GM21515 (cell line): ENCODE data around the gene NUDT16.
A peak's percentile ranks its signal among the peaks of the same experiment; 100 is the strongest.
"Not testable (repeated sequence)": the region's sequence is repeated elsewhere in the genome, so short reads cannot be mapped to it uniquely, and the experiment has no call there.

Experiments
- ATAC-seq: cut with Tn5 transposase; IDR thresholded peaks from one replicate; pipeline ENCODE4 v1.9.1; 2021; ENCODE audit not compliant: unreplicated experiment

The NUDT16 gene

GRCh38 chr3:131381445-131382291 is at the start of gene NUDT16:
NUDT16 (plus strand) TSS chr3:131381774; CDS start chr3:131381805, 31 bp downstream.
- ATAC-seq = peak; percentile 99

- no peak for ATAC-seq
These were observed 42.5 kb upstream of the NUDT16 start for GRCh38 chr3:131338948-131339640.

- no peak for ATAC-seq
These were observed 39.8 kb upstream of the NUDT16 start for GRCh38 chr3:131341761-131342160.

DNA sequence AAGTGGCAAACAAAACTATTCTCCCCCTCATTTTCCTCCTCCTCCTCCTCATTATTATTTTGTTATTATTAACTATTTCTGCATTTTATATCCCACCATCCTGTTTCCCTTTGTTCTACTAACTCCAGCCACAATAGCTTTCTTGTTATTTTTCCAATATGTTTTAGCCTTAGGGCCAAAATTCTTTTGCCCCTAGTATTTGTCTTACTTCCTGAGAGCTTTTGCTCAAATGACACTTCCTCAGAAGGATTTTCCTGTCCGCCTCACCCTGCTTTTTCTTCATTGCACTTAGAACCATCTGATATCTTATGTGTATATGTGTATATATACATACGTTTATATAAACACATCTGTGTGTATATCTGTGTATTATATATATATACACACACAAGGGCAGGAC is 32.7 kb upstream of the NUDT16 start:
- no peak for ATAC-seq

DNA sequence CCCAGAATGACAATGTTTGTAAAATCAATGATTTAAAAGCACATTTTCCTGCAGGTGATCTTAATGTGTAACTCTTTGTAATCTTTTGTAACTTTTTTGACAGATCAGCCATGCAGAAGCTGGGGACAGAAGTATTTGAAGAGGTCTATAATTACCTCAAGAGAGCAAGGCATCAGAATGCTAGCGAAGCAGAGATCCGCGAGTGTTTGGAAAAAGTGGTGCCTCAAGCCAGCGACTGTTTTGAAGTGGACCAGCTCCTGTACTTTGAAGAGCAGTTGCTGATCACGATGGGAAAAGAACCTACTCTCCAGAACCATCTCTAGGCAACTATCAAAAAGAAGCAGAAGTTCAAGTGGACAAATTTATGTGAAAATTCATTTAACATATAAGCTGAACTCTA is 32.1 kb upstream of the NUDT16 start:
- ATAC-seq = no peak

DNA sequence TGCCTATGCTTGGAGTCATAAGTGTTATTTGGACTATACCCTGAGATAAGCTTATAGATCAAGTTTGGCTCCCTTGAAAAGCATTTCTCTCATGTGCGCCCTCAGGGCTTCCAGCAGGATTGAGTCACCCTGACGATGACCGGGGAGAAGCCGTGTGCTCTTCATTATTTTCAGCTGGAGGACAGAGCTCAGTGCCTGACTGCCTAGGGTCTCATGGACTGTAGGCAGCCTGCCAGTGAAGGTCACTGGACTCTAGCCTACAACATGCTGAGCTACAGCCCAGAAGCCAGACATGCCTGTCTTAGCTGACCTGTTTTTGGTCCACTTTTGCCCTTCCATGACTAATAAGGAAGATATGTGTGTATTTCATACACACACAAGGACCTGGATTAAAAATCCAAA is 31.6 kb upstream of the NUDT16 start:
- no peak for ATAC-seq

- ATAC-seq = no peak
These were observed 31.1 kb upstream of the NUDT16 start for GRCh38 chr3:131350506-131350905.

GRCh38 chr3:131353016-131353877 is 28.3 kb upstream of the NUDT16 start:
- ATAC-seq = no peak

- ATAC-seq = no peak
These were observed 27.6 kb upstream of the NUDT16 start for GRCh38 chr3:131353986-131354385.

DNA sequence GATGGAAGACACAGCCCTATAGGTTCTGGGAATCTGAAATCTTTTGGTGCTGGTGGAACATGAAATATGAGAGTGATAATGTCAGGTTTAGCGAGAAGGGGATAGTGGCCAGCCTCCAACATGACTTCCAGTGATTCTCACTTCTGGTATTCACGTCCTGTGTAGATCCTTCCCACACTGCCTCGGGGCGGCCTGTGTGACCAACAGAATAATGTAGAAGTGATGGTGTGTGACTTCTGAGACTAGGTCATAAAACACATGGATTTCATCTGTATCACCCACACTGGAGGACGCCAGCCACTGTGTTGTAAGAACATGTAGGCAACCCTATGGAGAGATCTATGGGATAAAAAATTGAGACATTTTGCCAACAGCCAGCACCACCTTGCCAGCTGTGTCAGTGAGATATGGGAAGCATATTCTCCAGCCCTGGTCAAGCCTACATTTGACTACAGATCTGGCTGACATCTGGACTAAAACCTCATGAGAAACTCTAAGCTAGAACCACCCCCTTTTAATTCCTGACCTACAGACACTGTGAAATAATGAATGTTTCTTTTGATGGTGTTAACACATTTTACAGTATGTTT is 25.5 kb upstream of the NUDT16 start:
- no peak for ATAC-seq

- ATAC-seq = no peak
These were observed 24.3 kb upstream of the NUDT16 start for GRCh38 chr3:131357275-131357674.

GRCh38 chr3:131360191-131360755 is 21.3 kb upstream of the NUDT16 start:
- no peak for ATAC-seq

GRCh38 chr3:131361066-131361463 is 20.5 kb upstream of the NUDT16 start:
- not testable (repeated sequence) for ATAC-seq

DNA sequence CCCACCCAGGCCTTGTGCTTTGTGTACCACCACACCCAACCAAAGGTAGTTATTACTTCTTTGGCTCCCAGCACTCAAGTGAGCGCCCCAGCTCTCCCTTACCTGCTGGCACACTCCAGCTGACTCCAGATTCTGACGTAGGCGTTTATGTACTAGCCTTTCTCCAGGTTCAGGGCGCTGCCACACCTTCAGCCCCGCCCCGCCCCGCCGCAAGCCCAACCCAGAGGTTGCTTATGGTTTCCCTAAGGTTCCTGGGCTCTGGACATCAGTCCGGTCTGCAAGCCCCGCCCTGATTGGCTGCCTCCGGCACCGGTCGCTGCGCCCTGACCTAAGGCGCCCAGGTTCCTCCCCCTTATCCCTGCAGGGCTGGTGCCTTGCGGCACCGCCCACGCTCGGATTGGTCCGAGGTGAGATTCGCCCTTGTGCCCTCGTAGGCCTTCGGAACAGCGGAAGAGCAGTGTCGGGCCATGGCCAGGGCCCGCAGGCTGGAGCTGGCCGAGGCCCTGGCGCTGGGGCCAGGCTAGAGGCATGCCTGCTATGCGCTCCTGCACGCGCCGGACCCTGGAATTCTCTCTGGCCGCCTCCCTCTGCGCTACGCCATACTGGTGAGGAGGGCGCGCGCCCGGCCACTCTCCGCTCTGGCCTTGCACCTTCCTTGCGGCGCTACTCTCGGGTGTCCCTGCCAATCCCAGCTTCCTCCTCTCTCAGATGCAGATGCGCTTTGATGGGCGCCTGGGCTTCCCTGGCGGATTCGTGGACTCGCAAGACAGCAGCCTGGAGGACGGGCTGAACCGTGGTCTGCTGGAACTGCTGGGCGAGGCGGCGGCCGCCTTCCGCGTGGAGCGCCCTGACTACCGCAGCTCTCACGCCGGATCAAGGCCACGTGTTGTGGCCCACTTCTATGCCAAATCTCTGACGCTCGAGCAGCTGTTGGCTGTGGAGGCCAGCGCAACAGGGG is 19.8 kb upstream of the NUDT16 start:
- ATAC-seq = peak; percentile 89

GRCh38 chr3:131363275-131363674 is 18.3 kb upstream of the NUDT16 start:
- ATAC-seq = no peak

DNA sequence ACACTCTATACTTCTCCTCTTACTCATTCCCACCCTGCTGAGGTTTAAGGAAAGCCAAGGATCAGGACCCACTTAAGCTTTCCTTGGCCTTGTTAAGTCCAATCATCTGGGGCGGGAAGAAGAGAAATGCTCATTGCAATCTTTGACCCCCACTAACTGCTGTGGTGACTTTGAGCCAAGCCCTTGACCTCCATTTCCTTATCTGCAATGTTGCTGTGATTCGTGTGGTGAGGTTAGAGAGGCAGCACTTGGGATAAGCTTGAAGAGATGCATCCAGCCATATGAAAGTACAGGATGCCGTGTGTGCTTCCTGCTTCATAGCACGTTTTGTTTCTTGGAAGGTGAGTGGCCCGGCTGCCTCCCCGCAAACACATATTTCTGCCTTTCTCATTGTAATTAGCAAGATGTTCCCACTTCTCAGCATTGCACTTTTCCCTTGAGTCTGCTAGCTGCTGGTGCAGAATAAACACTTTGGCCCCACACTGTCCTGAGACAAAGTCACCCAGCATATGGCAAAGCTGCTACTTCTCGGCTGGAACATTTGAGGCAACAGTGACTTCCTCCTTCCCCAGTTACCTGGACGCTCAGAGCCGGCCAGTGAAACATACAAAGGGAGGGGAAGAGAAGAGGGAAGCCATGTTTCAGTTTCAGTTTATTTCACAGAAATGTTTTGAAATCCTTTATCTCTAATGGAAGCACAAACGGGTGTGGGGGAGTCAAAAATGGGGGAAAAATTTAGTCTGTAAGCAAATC is 10.5 kb upstream of the NUDT16 start:
- ATAC-seq = no peak

DNA sequence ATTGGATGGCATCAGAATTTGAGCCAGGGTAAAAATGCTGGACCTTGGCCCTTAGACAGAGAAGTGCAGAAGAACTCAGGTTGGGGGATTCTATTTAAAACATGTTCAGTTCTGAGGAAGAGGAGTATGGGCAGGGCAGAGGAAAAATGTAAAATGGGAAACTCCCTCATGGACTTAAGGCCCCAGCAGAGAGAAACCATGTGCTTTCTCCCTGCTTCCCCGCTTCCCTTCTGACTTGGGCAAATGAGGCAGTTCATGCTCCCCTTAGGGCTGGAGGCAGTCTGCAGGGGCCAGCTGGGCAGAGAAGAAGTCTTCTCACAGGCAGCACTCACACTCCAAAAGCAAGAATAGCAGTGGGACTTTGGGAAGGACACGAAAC is 9.9 kb upstream of the NUDT16 start:
- no peak for ATAC-seq

GRCh38 chr3:131374741-131375140 is 6.8 kb upstream of the NUDT16 start:
- ATAC-seq = no peak
